RKO (cell line): ENCODE data around the gene INHBC.
A peak's percentile ranks its signal among the peaks of the same experiment; 100 is the strongest.
"Not testable (repeated sequence)": the region's sequence is repeated elsewhere in the genome, so short reads cannot be mapped to it uniquely, and the experiment has no call there.

Experiments used
- DNase-seq: peaks from one replicate; pipeline ENCODE4 v3.0.0-alpha.2; 2016; ENCODE audit warnings: low spot score

INHBC gene

GRCh38 chr12:57429473-57430111 is 5.0 kb upstream of the INHBC start:
- peak; percentile 47 for DNase-seq

DNA sequence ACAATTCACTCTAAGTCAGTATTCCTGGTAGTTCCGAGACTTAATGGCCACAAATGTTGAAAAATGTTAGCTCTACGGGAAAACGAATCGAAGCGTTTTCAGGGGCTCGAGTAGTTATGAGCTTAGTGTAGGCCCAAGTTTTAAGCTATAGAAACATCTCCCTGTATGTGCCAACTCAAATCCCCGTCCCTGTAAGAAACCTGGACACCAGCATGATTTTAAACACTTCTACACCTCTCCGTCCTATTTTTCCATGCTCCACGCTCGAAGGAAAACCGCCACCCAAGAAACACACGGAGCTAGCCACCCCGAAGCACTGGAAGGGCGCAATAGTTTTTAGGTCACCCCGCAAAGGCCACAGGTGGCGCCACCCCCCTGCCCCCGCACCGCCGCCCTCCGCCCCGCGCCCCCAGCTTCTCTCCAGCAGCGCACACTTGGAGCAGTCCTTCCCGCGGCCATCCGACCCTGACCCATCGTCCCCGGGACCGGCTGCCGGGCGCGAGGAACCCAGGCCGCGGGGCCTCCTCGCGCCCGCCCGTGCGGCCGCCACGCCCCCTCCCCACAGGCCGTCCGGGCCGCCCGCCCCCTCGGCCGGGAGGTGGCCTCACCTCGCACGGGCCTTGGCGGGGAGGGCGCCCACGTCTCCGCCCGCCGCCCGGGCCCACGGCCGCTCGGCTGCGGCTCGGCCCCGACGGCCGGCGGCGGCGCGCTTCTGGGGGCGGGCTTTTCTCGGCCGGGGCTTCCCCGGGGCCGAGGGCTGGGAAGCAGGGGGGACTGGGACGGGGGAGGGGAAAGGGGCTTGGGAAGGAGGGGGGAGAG is 4.3 kb upstream of the INHBC start:
- DNase-seq, result peak; percentile 56

GRCh38 chr12:57430931-57431566 is 3.5 kb upstream of the INHBC start, which contains the start of gene R3HDM2:
R3HDM2 (minus strand) TSS chr12:57431043; CDS start chr12:57310428, 120,615 bp downstream.
- DNase-seq, result peak; percentile 97

- no peak for DNase-seq
Observed at GRCh38 chr12:57431654-57432188, 2.9 kb upstream of the INHBC start.

DNA sequence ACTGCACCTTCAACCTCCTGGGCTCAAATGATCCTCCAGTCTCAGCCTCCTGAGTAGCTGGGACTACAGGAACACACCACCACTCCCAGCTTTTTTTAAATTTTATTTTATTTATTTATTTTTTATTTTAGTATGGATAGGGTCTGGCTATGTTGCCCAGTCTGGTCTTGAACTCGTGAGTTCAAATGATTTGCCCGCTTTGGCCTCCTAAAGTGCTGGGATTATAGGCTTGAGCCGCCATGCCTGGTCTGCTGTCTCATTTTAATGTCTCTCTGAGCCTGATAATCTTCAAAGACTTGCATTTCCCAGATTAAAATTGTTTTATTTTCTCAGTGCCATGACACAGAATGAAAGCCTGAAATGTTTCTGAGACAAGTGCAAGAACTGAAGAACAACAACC is 1.2 kb upstream of the INHBC start:
- no peak for DNase-seq

- no peak for DNase-seq
Observed at GRCh38 chr12:57435293-57435692, 709 bp downstream of the INHBC start.

GRCh38 chr12:57438400-57438799 is 3.8 kb downstream of the INHBC start:
- DNase-seq, result no peak

DNA sequence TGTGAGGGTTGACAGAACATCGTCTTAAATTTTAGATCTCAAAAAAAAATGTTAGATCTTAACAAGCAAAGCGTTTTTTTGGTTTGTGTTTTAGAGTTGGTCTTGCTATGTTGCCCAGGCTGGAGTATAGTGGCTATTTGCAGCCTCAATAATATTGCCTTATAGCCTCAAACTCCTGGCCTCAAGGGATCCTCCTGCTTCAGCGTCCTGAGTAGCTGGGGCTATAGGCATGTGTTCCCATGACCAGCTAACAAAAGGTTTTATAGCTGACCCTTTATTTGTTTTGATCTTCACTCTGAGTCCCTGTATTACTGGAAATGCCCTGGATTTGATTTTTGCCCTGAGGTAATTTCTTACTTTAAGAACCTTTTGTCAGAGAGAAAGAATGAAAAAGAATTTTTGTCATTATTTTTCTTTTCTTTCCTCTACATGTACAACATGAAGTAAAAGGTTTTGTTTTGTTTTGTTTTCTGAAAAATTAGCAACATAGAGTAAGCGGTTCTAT is 5.2 kb downstream of the INHBC start:
- no peak for DNase-seq

GRCh38 chr12:57441393-57441792 is 6.8 kb downstream of the INHBC start:
- DNase-seq, result not testable (repeated sequence)

- DNase-seq, result no peak
Observed at GRCh38 chr12:57441846-57442427, 7.4 kb downstream of the INHBC start.

GRCh38 chr12:57444337-57444736 is 9.8 kb downstream of the INHBC start:
- not testable (repeated sequence) for DNase-seq

DNA sequence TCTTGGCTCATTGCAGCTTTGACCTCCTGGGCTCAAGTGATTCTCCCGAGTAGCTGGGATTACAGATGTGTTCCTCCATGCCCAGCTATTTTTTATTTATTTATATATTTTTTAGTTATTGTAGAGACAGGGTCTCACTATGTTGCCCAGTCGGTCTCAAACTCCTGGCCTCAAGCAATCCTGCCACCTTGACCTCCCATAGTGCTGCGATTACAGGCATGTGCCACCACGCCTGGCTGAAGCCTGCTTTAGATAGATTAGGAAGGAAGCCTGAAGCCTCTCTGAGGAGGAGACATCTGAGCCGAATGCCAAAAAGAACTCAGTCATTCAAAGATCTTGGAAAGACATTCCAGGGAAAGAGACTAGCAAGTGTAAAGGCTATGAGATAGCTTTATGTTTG is 10.2 kb downstream of the INHBC start:
- DNase-seq, result no peak

DNA sequence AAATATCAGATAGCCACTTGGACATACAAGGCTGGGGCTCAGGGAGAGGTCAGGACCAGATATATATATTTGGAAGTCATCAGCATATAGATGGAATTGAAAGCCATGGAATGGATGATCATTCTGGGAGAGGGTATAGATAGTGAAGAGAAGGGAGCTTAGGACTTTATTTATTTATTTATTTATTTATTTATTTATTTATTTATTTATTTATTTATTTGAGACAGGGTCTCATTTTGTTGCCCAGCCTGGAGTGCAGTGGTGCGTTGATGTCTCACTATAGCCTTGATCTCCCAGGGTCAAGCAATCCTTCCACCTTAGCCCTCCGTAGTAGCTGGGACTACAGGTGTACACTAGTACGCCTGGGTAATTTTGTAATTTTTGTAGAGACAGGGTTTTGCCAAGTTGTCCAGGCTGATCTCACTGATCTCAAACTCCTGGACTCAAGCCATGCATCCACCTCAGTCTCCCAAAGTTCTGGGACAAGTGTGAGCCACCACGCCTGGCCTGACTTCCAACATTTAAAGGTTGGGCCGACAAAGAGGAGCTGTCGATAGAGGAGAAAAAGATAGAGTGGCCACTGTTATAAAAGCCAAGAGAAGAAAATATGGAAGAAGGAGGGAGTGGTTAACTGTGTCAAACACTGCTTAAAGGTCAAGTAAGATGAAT is 11.8 kb downstream of the INHBC start:
- DNase-seq, result no peak

DNA sequence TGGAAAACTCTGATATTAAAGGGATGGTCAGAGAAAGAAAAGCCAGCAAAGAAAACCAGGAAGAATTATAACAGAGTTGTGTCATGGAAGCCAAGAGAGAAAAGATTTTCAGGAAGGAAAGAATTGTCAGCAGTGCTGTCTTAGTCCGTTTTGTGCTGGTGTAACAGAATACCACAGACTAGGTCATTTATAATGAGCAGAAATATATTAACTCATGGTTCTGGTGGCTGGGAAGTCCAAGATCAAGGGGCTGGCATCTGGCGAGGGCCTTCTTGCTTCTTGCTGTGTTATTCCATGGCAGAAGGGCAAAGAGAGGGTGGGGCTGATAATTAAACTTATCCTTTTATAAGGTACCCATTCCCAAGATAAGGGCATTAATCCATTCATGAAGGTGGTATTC is 14.1 kb downstream of the INHBC start:
- no peak for DNase-seq

- DNase-seq, result no peak
Observed at GRCh38 chr12:57449375-57449774, 14.8 kb downstream of the INHBC start.

DNA sequence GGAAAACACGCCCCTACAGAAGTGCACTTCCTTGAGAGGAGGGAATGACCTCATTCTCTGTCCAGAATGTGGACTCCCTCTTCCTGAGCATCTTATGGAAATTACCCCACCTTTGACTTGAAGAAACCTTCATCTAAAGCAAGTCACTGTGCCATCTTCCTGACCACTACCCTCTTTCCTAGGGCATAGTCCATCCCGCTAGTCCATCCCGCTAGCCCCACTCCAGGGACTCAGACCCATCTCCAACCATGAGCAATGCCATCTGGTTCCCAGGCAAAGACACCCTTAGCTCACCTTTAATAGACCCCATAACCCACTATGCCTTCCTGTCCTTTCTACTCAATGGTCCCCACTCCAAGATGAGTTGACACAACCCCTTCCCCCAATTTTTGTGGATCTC is 15.5 kb downstream of the INHBC start:
- DNase-seq, result no peak

DNA sequence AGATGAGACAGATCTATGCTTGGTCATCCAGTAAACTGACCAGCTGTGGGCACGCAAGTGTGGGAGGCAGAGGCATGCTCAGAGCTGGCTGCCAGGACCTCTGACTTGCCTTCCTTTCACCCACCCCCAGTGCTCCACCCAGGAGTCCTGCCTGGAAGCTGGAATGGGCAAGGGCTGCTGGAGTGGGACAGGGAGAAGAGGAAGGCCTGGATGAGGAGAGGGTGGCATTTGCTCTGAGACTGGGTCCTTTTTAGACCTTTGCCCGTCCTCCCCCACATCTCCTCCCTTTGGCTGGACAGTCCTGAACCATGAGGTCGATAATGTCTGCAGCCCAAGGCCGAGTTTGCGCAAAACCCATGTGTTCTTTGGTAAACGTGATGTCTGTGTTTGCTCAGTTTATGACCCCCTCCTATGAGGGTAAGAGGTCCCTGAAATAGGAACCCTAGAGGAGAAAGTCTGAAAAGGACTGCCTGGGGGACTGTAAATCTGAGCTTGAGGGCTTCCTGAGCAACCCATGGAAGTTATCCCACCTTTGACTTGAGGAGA is 16.7 kb downstream of the INHBC start:
- no peak for DNase-seq

DNA sequence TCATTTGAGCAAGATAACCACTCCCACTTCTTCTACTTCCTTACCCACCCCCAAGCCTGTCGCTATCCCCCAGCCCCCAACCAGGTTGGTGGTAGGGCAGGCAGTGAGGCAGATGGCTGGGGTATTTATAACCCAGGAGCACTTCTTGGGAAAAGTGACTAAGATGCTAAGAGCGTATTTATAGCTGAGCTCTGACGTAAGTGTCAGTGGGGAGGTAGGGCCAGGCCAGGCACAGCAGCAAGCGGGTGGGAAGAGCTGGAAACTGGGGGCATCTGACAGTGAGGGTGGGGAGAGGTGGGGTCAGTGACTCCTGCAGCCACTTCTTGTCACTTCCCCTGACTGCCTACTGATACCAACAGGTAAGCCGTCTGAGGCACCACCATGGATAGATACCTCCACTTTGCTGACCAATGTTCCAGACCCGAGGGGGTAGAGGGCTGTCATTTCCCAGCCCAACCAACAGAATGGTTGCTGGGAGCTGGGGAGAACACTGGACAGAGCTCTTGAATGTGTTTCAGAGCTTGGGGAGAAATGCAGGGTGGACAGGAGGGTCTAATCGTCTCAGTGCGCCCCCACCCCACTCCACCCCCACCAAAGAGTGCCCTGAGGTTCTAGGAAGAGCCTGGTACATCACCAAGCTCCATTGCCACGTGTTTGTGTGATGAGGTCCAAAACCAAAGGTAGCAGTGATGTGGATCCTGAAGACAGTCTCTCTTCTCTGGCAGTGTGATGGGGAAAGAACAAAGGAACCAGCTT is 17.8 kb downstream of the INHBC start:
- peak; percentile 48 for DNase-seq

DNA sequence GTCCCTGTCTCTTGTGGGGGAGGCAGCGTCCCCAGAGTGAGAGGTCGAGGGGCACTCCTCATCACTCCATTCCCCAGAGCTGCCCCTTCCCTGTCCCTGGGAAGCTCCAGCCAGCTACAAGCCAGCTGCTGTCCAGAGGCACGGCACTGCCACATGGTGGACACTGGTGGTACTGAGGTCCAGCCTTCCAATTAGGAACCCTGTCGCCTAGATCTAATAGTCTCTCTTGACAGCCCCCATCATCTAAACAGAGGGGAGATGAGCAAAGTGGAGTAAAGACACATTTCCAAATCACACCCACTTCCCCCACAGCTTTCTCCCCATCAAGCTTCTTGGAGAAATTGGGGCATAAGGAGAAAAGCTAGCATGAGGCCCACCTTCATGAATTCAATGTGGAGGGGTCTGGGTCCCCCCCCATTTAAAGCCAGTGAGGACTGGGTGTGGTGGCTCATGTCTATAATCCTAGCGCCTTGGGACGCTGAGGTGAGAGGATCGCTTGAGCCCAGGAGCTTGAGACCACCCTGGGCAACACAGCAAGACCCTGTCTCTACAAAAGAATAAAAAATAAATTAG is 18.4 kb downstream of the INHBC start:
- peak; percentile 82 for DNase-seq

DNA sequence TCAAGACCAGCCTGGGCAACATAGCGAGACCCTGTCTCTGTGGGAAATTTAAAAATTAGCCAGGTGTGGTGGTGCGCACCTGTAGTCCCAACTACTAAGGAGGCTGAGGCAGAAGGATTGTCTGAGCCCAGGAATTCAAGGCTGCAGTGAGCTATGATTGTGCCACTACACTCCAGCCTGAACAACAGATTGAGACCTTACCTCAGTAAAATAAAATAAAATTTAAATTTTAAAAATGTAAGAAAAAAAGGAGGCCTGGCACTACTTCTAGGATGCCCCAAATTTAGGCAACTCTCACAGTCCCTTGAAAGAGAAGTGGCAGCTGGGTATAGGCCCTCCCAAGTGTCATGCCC is 19.6 kb downstream of the INHBC start:
- no peak for DNase-seq
